CD1c-positive myeloid dendritic cell (primary cell): ENCODE results near the gene F9.
"Not testable (repeated sequence)": the region's sequence is repeated elsewhere in the genome, so short reads cannot be mapped to it uniquely, and the experiment has no call there.

Experiments
- DNase-seq: peaks from one replicate; pipeline ENCODE4 v3.0.0-alpha.2; 2016; ENCODE audit errors: extremely low spot score

The F9 gene

GRCh38 chrX:139530550-139530949 is at the start of gene F9:
Gene F9 (plus strand): TSS chrX:139530739. CDS start chrX:139530765, 26 bp downstream.
- DNase-seq = no peak

GRCh38 chrX:139483699-139484098 is 46.8 kb upstream of the F9 start:
- DNase-seq = no peak

GRCh38 chrX:139484591-139484990 is 45.9 kb upstream of the F9 start:
- DNase-seq = no peak

GRCh38 chrX:139495324-139495723 is 35.2 kb upstream of the F9 start:
- no peak for DNase-seq

- DNase-seq = no peak
Measured at GRCh38 chrX:139506333-139506732, 24.2 kb upstream of the F9 start.

GRCh38 chrX:139508099-139508498 is 22.4 kb upstream of the F9 start:
- DNase-seq = no peak

GRCh38 chrX:139518475-139518874 is 12.1 kb upstream of the F9 start:
- peak; percentile 6 for DNase-seq

- DNase-seq = not testable (repeated sequence)
Measured at GRCh38 chrX:139528829-139529228, 1.7 kb upstream of the F9 start.

- DNase-seq = no peak
Measured at GRCh38 chrX:139532834-139533233, 2.3 kb downstream of the F9 start.

GRCh38 chrX:139533444-139533843 is 2.9 kb downstream of the F9 start:
- DNase-seq = no peak

- no peak for DNase-seq
Measured at GRCh38 chrX:139538907-139539790, 8.6 kb downstream of the F9 start.

GRCh38 chrX:139542652-139543051 is 12.1 kb downstream of the F9 start:
- no peak for DNase-seq

GRCh38 chrX:139543920-139544319 is 13.4 kb downstream of the F9 start:
- DNase-seq = no peak

- no peak for DNase-seq
Measured at GRCh38 chrX:139544591-139544990, 14.1 kb downstream of the F9 start.

GRCh38 chrX:139554376-139554775 is 23.8 kb downstream of the F9 start:
- peak; percentile 56 for DNase-seq

- DNase-seq = no peak
Measured at GRCh38 chrX:139554991-139555675, 24.6 kb downstream of the F9 start.

- peak; percentile 61 for DNase-seq
Measured at GRCh38 chrX:139559383-139560042, 29.0 kb downstream of the F9 start.

GRCh38 chrX:139560221-139560620 is 29.7 kb downstream of the F9 start:
- DNase-seq = no peak

GRCh38 chrX:139563251-139563650 is 32.7 kb downstream of the F9 start:
- DNase-seq = no peak

GRCh38 chrX:139566981-139567380 is 36.4 kb downstream of the F9 start:
- no peak for DNase-seq

- no peak for DNase-seq
Measured at GRCh38 chrX:139581068-139581467, 50.5 kb downstream of the F9 start.

GRCh38 chrX:139585613-139586012 is 55.1 kb downstream of the F9 start:
- DNase-seq = no peak

GRCh38 chrX:139596068-139596467 is 65.5 kb downstream of the F9 start:
- no peak for DNase-seq
